Spleen (tissue), 7 donors: ENCODE data around the gene NPC1L1.

ENCODE experiments used
- POLR2A ChIP-seq, 3 donors: fragments of 450-650 bp; IDR thresholded peaks; one replicate each; pipeline ENCODE4 v1.5.1; 2017; ENCODE audit warnings: antibody characterized with exemption in 3 of 3, mild to moderate bottlenecking in 1 of 3
- POLR2AphosphoS5 ChIP-seq, 3 donors: sonication (generic); formaldehyde crosslinking; IDR thresholded peaks; one replicate each; pipeline ENCODE4 v1.5.1; 2017; ENCODE audit warnings: antibody characterized with exemption in 3 of 3
- TF ChIP-seq, protein P1 (sequence below), 11 experiments: fragments of 200-600 bp in 7 of 11; fragments of 450-650 bp in 4 of 11; sonication (generic) in 4 of 11; IDR thresholded peaks in 8 of 11; conservative IDR thresholded peaks in 3 of 11; 1 replicate in 7 of 11; 2 replicates in 4 of 11; pipeline versions ENCODE4 v1.4.0 to v1.8.0; 2016 to 2021; ENCODE audit warnings: antibody characterized with exemption in 11 of 11, inconsistent platforms in 4 of 11, mild to moderate bottlenecking in 1 of 11
- donor health status: DM: no; HTN: no; CAD: no; lungs with moderate emphysema.
- donor health status: DM: no; HTN: no; CAD: no.
- donor health status: DM: no; HTN: no; CAD: no.

DNA sequence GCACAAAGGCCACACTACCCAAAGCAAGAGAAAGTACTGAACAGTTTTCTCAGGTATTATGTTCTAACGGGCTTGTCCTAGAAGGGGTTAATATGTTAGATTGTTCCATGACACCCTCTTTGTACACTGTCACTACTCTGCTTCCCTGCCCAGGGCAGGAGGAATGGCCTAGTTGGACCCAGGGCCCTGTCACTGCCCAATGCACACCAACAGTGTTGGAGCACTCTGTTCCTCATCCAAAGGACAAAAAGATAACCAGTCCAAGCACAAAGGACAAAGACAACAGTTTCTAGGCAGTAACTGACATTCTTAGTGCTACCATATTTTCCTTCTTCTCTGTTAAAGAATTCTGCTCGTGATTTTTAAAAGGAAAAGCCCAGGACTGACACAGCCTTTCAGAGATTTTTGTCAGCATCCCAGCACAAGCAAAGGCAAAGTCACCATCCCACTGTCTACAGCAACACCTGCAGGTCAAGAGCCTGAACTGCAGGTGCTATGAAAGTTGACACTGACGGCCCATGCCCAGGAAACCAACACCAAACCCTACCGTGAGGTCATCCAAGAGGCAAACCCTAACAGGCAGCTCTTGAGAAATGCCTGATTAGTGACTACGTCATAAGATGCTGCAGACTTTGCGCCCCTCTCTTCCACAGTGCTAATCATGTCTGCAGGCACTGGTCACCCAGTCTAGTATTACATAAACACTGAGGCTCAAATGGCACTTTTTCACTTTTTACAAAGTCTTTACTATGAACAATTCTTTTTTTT lies 63.9 kb downstream of the NPC1L1 start:
- TF ChIP-seq, protein P1, sequence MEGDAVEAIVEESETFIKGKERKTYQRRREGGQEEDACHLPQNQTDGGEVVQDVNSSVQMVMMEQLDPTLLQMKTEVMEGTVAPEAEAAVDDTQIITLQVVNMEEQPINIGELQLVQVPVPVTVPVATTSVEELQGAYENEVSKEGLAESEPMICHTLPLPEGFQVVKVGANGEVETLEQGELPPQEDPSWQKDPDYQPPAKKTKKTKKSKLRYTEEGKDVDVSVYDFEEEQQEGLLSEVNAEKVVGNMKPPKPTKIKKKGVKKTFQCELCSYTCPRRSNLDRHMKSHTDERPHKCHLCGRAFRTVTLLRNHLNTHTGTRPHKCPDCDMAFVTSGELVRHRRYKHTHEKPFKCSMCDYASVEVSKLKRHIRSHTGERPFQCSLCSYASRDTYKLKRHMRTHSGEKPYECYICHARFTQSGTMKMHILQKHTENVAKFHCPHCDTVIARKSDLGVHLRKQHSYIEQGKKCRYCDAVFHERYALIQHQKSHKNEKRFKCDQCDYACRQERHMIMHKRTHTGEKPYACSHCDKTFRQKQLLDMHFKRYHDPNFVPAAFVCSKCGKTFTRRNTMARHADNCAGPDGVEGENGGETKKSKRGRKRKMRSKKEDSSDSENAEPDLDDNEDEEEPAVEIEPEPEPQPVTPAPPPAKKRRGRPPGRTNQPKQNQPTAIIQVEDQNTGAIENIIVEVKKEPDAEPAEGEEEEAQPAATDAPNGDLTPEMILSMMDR (IDR thresholded peaks at IDR 0.05 in 8 of 11, conservative IDR thresholded peaks at IDR 0.05 in 3 of 11): peak; percentile 70 to 91 (median 88)
- TF ChIP-seq POLR2A (IDR thresholded peaks at IDR 0.05): no peak
- TF ChIP-seq POLR2AphosphoS5 (IDR thresholded peaks at IDR 0.05): peak in 1 of 3 donors; percentile 55
